Subcutaneous adipose tissue (tissue), 4 donors: ENCODE measurements around the gene TNXB. TPM values are rescaled to one million over a fixed set of nuclear protein-coding genes. Genes with fewer than 3 reads are reported as not detected.

ENCODE experiments used
- total RNA-seq, 4 donors: library from RNA; depleted of rRNA; stranded (reverse); fragments of >200 nt; gene quantifications; one replicate each; pipeline ENCODE4 v1.1.0, GENCODE V29; 2016
- TF ChIP-seq, protein P1 (sequence below): fragments of 450-650 bp; IDR thresholded peaks from one replicate; pipeline ENCODE4 v1.5.1; 2016; ENCODE audit warnings: low read depth, mild to moderate bottlenecking, control low read depth, antibody characterized with exemption, moderate library complexity

Gene TNXB
- total RNA-seq, 4 donors from 2014 or later: 93.9 to 261 (median 142) TPM

DNA sequence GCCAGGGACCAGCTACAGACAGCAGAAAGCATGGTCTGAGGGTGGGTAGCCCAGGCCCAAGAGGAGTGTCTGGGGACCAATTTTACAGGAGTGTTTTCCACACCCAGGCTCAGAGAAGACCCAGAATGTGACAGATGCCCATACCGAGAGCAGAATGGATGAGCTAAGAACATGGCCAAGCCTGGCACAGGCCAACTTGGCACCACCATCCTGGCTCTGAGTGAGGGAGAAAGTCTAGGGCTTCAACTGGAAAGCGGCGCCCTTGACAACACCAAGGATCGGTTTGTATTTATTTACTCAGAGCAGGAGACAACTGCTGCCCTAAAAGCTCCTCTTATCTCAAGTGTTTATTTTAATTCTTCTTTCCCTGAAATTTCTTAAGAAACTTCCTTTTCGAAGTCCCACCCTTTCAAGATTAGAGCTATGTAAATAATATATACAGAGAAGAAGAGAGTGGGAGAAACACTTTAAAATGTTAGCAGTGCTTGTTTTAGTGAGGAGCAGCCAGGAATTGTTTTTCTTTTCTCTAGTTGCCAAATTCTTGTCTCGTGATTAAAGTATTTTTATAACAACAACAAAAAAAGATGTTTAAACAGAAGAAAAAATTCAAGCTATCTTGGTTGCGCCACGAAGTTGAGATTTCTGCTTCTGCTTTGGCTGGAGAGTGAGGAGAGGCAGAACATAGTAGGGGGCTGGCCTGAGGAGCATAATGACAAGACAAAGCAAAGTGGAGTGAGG lies 16.2 kb downstream of the TNXB start:
- TF ChIP-seq, protein P1, sequence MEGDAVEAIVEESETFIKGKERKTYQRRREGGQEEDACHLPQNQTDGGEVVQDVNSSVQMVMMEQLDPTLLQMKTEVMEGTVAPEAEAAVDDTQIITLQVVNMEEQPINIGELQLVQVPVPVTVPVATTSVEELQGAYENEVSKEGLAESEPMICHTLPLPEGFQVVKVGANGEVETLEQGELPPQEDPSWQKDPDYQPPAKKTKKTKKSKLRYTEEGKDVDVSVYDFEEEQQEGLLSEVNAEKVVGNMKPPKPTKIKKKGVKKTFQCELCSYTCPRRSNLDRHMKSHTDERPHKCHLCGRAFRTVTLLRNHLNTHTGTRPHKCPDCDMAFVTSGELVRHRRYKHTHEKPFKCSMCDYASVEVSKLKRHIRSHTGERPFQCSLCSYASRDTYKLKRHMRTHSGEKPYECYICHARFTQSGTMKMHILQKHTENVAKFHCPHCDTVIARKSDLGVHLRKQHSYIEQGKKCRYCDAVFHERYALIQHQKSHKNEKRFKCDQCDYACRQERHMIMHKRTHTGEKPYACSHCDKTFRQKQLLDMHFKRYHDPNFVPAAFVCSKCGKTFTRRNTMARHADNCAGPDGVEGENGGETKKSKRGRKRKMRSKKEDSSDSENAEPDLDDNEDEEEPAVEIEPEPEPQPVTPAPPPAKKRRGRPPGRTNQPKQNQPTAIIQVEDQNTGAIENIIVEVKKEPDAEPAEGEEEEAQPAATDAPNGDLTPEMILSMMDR: no peak

GRCh38 chr6:32089082-32089828 lies 19.9 kb downstream of the TNXB start:
- TF ChIP-seq, protein P1: no peak

DNA sequence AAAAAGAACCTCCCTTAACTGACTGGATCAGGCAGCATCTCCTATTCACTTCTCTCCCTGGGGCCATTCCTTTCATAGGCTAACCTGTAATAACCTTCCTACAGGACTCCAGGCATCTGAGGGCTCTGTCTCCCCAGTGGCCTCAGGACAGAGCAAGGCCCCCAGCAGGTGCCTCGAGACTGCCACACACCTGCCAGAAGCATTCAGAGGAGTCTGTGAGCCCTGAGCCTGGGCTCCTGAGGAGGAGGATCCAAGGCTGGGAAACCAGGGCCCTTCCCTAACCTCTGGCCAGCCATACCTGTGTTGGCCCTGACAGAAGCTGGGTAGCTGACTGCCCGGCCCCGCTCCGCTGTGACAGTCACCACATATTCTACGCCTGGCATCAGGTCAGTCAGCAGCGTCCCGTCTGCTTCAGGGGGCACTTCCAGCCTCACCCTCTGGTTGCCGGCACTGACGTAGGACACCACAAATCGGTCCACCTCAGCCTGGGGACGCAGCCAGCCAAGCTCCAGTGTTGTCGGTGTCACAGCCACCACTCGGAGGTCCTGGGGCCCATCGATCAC lies 20.6 kb downstream of the TNXB start:
- TF ChIP-seq, protein P1: no peak

GRCh38 chr6:32087574-32088486 lies 21.3 kb downstream of the TNXB start:
- TF ChIP-seq, protein P1: no peak

DNA sequence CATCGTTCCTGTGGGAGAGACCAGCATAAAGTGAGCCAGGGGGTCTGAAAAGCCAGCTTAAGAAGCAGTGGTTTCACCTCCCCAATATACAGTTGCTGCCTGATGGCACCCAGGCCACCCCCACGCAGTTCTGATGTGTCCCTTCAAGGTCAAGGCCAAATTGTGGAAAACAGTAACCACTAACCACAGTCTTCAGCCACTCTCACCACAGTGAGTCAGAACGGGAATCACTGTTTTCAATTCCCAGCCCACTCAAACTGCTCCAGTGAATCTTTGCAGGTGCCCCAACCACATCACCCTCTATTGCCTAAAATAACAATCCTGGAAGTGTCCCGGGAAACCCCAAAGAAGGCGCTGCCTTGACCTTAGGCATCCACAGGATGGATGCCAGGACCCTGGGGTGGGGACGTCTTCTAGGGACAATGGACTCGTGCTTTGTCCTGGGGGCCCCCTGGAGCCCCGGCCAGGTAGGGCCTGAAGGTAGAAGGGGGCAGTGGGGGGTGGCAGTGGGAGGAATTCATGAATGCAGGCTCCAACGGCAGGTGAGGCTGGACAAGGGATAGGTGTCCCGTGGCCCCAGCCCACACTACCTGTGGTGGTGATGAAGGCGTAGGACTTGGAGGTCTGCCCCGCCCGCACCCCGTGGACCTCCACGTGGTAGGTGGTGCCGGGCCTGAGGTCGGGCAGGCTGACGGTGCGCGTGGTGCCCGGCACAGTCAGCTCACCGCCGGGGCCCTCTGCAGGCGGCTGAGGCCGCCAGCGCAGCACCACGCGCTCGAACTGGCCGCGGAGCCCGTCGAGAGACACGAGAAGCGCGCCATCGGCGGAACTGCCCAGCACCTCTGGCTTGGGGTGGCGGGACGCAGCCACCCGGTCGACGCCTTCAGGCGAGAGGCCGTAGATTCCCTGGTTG lies 22.2 kb downstream of the TNXB start:
- TF ChIP-seq, protein P1: no peak

DNA sequence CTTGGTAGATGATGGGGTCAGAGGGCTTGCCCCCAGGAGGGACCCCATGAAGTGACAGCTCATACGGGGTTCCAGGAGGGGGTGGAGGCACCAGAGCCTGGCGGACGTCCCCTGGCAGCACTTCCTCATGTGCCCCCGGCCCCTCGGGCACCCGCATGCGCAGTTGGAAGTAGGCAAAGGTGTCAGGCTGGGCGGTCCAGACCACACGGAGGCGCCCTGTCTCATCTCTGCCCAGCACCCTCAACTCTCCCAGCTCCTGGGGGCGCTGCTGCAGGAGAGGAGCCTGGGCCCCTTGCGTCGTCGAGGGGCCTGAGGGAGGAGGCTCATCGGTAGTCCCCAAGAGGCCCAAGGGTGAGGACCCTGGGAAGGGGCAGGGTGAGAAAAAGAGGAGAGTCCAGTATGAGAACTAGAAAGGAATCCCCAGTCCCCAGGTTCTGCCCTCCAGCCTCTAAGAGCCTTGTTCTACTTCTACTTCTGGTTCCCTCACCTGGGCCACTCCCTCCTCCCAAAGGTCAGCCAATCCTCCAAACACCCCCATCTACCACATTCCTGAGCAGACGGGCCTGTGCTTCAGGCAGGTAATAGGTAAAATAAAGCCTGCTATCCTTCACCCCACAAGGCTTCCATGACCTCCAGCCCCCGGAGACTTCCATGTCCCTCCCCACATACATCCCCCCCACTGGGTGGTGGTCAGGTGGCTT lies 23.2 kb downstream of the TNXB start:
- TF ChIP-seq, protein P1: no peak
